H1 (cell line): ENCODE data around the gene GREB1L. TPM values are rescaled to one million over a fixed set of nuclear protein-coding genes. Genes with fewer than 3 reads are reported as not detected.

ENCODE experiments used
- CTCF ChIA-PET: fragments of 300-600 bp; sonication (Branson Sonifier 250); formaldehyde crosslinking; loops from one replicate; lab custom pipeline; 2021; ENCODE audit not compliant: partially characterized antibody; lab: Charles Lee
- POLR2A ChIA-PET: fragments of 300-600 bp; sonication (Branson Sonifier 250); formaldehyde crosslinking; loops from one replicate; lab custom pipeline; 2021; ENCODE audit warnings: inconsistent platforms; ENCODE audit not compliant: partially characterized antibody; lab: Charles Lee
- DNase-seq, 2 experiments: peaks; one replicate each; pipeline versions ENCODE4 v3.0.0 to v3.0.0-alpha.2; 2010 to 2022; ENCODE audit warnings: low spot score in 2 of 2, low read depth in 1 of 2, mixed read lengths in 1 of 2
- FAIRE-seq: peaks from 2 replicates; lab custom pipeline; 2011; peaks lifted over from hg19 to GRCh38; lab: Jason Lieb, UNC
- H2AFZ ChIP-seq: 2 replicates; pipeline ENCODE4 v1.8.1; 2012; ENCODE audit warnings: low read length, inconsistent platforms
- H2AK5ac ChIP-seq: 2 replicates; pipeline ENCODE4 v1.6.1; 2013; ENCODE audit warnings: low read depth, low read length
- H2BK120ac ChIP-seq: replicated peaks from 2 replicates; pipeline ENCODE3; 2013; ENCODE audit warnings: low read depth, low read length, inconsistent platforms
- H2BK12ac ChIP-seq: 2 replicates; pipeline ENCODE4 v1.6.1; 2013; ENCODE audit warnings: low read depth, low read length
- H2BK15ac ChIP-seq: 2 replicates; pipeline ENCODE4 v1.6.1; 2013; ENCODE audit warnings: low read length
- H2BK20ac ChIP-seq: 2 replicates; pipeline ENCODE4 v1.6.1; 2013; ENCODE audit warnings: low read length
- H2BK5ac ChIP-seq: 2 replicates; pipeline ENCODE4 v1.6.1; 2013; ENCODE audit warnings: low read depth, low read length
- H3K14ac ChIP-seq: 2 replicates; pipeline ENCODE4 v1.6.1; 2013; ENCODE audit warnings: inconsistent platforms; ENCODE audit not compliant: insufficient read length
- H3K18ac ChIP-seq: 2 replicates; pipeline ENCODE4 v1.6.1; 2013; ENCODE audit warnings: low read length; ENCODE audit errors: extremely low read depth
- H3K23ac ChIP-seq: 2 replicates; pipeline ENCODE4 v1.6.1; 2013; ENCODE audit warnings: inconsistent platforms; ENCODE audit not compliant: insufficient read length
- H3K23me2 ChIP-seq: 2 replicates; pipeline ENCODE4 v1.6.1; 2013; ENCODE audit warnings: low read depth, low read length
- H3K27ac ChIP-seq: 2 replicates; pipeline ENCODE4 v1.6.1; 2011; ENCODE audit warnings: low read depth, low read length, inconsistent platforms
- H3K27me3 ChIP-seq, 4 experiments: replicated peaks in 1 of 4; 1 replicate in 1 of 4; 2 replicates in 3 of 4; pipeline versions ENCODE4 v1.6.1 to v1.8.1; 2011 to 2013; ENCODE audit warnings: low read length in 3 of 4, mild to moderate bottlenecking in 3 of 4, inconsistent platforms in 2 of 4, mixed read lengths in 2 of 4, moderate library complexity in 1 of 4; ENCODE audit not compliant: control insufficient read depth in 3 of 4, insufficient read depth in 3 of 4; ENCODE audit errors: extremely low read depth in 1 of 4
- H3K36me3 ChIP-seq, 4 experiments: 2 replicates each; pipeline versions ENCODE4 v1.6.1 to v1.8.1; 2011 to 2013; ENCODE audit warnings: mild to moderate bottlenecking in 4 of 4, low read length in 3 of 4, moderate library complexity in 2 of 4, control low read depth in 1 of 4, inconsistent platforms in 1 of 4; ENCODE audit not compliant: insufficient read depth in 4 of 4, control insufficient read depth in 2 of 4
- H3K4ac ChIP-seq: replicated peaks from 2 replicates; pipeline ENCODE3; 2013; ENCODE audit warnings: low read length, low read depth, mixed read lengths, inconsistent platforms; ENCODE audit not compliant: insufficient read length
- H3K4me1 ChIP-seq, 4 experiments: replicated peaks in 1 of 4; 1 replicate in 1 of 4; 2 replicates in 3 of 4; pipeline versions ENCODE4 v1.6.1 to v1.8.1; 2011 to 2013; ENCODE audit warnings: low read length in 3 of 4, inconsistent platforms in 2 of 4, mixed read lengths in 1 of 4; ENCODE audit not compliant: insufficient read depth in 4 of 4, control insufficient read depth in 3 of 4
- H3K4me2 ChIP-seq, 2 experiments: 2 replicates each; pipeline versions ENCODE4 v1.6.1 to v1.8.1; 2011 to 2013; ENCODE audit warnings: low read depth in 2 of 2, low read length in 2 of 2, control low read depth in 1 of 2, inconsistent platforms in 1 of 2, mild to moderate bottlenecking in 1 of 2; ENCODE audit not compliant: insufficient read depth in 1 of 2
- H3K4me3 ChIP-seq, 4 experiments: fragments of 200-600, 300-600 bp in 1 of 4; sonication (generic), shearing (Covaris generic), sonication (Bioruptor Twin) in 1 of 4; 2 replicates each; pipeline versions ENCODE4 v1.5.1 to v1.8.1; 2011 to 2016; ENCODE audit warnings: low read length in 4 of 4, low read depth in 3 of 4, control low read depth in 2 of 4, inconsistent platforms in 2 of 4, mild to moderate bottlenecking in 2 of 4, mixed read lengths in 1 of 4, moderate library complexity in 1 of 4; ENCODE audit not compliant: insufficient read depth in 2 of 4; ENCODE audit errors: extremely low read depth in 1 of 4
- H3K56ac ChIP-seq: replicated peaks from 2 replicates; pipeline ENCODE3; 2013; ENCODE audit warnings: low read depth, mild to moderate bottlenecking, mixed read lengths, low read length, inconsistent platforms; ENCODE audit not compliant: insufficient read length
- H3K79me1 ChIP-seq: 2 replicates; pipeline ENCODE4 v1.6.1; 2013; ENCODE audit warnings: low read depth, low read length, control low read depth
- H3K79me2 ChIP-seq, 2 experiments: 2 replicates each; pipeline versions ENCODE4 v1.6.1 to v1.8.1; 2012 to 2013; ENCODE audit warnings: low read length in 2 of 2, mild to moderate bottlenecking in 2 of 2, inconsistent platforms in 1 of 2; ENCODE audit not compliant: insufficient read depth in 2 of 2, control insufficient read depth in 1 of 2
- H3K9ac ChIP-seq, 4 experiments: replicated peaks in 1 of 4; 1 replicate in 1 of 4; 2 replicates in 3 of 4; pipeline versions ENCODE4 v1.6.1 to v1.8.1; 2011 to 2013; ENCODE audit warnings: low read depth in 3 of 4, low read length in 3 of 4, control low read depth in 2 of 4, mild to moderate bottlenecking in 2 of 4, moderate library complexity in 2 of 4, inconsistent platforms in 1 of 4; ENCODE audit errors: extremely low read depth in 1 of 4
- H3K9me3 ChIP-seq, 2 experiments: 2 replicates each; pipeline versions ENCODE4 v1.6.1 to v1.8.1; 2012 to 2013; ENCODE audit warnings: mild to moderate bottlenecking in 2 of 2, moderate library complexity in 2 of 2, control low read depth in 1 of 2, inconsistent platforms in 1 of 2, low read depth in 1 of 2, low read length in 1 of 2, mixed read lengths in 1 of 2; ENCODE audit not compliant: insufficient read depth in 2 of 2
- H4K20me1 ChIP-seq, 2 experiments: replicated peaks in 1 of 2; 2 replicates each; pipeline versions ENCODE3 to v1.8.1; 2011 to 2013; ENCODE audit warnings: inconsistent platforms in 2 of 2, low read length in 2 of 2, mild to moderate bottlenecking in 1 of 2; ENCODE audit not compliant: insufficient read depth in 2 of 2, control insufficient read depth in 1 of 2
- H4K5ac ChIP-seq: 2 replicates; pipeline ENCODE4 v1.6.1; 2013; ENCODE audit warnings: low read length, low read depth, mixed read lengths, inconsistent platforms; ENCODE audit not compliant: insufficient read length
- H4K8ac ChIP-seq: 2 replicates; pipeline ENCODE4 v1.8.0; 2013; ENCODE audit warnings: mild to moderate bottlenecking, moderate library complexity, low read length, inconsistent platforms; ENCODE audit not compliant: insufficient read depth; ENCODE audit errors: extremely low read depth
- H4K91ac ChIP-seq: replicated peaks from 2 replicates; pipeline ENCODE3; 2013; ENCODE audit warnings: low read length, mixed read lengths, inconsistent platforms; ENCODE audit not compliant: insufficient read length
- ATF3 ChIP-seq: IDR thresholded peaks from 2 replicates; pipeline ENCODE4 v1.6.1; 2011; ENCODE audit warnings: low read depth, mild to moderate bottlenecking, low read length; ENCODE audit not compliant: insufficient read depth
- BRCA1 ChIP-seq: IDR thresholded peaks from 2 replicates; pipeline ENCODE4 v1.6.1; 2012; ENCODE audit warnings: low read depth, low read length, improper control_type of control experiment
- CREB1 ChIP-seq: IDR thresholded peaks from 2 replicates; pipeline ENCODE4 v1.6.1; 2012; ENCODE audit warnings: inconsistent platforms
- CTBP2 ChIP-seq: IDR thresholded peaks from 2 replicates; pipeline ENCODE4 v1.7.0; 2011; ENCODE audit warnings: borderline replicate concordance, mild to moderate bottlenecking, moderate library complexity, mixed read lengths, low read length; ENCODE audit not compliant: insufficient read depth, insufficient read length
- EGR1 ChIP-seq: IDR thresholded peaks from 2 replicates; pipeline ENCODE4 v1.6.1; 2011; ENCODE audit warnings: low read depth, low read length, borderline replicate concordance
- EP300 ChIP-seq, 2 experiments: IDR thresholded peaks; 1 replicate in 1 of 2; 2 replicates in 1 of 2; pipeline ENCODE4 v1.6.1; 2011 to 2012; ENCODE audit warnings: low read depth in 2 of 2, low read length in 2 of 2, mild to moderate bottlenecking in 2 of 2, borderline replicate concordance in 1 of 2, inconsistent platforms in 1 of 2, moderate library complexity in 1 of 2
- KDM1A ChIP-seq: fragments of 200-600, 300-600 bp; sonication (generic); IDR thresholded peaks from 2 replicates; pipeline ENCODE4 v1.7.1; 2016; ENCODE audit warnings: mild to moderate bottlenecking, low read length, borderline replicate concordance
- MAX ChIP-seq: IDR thresholded peaks from 2 replicates; pipeline ENCODE4 v1.6.1; 2012; ENCODE audit warnings: inconsistent platforms
- NRF1 ChIP-seq: IDR thresholded peaks from 2 replicates; pipeline ENCODE4 v1.6.1; 2011; ENCODE audit warnings: mild to moderate bottlenecking, low read depth, low read length, improper control_type of control experiment
- RFX5 ChIP-seq: IDR thresholded peaks from 2 replicates; pipeline ENCODE4 v1.6.1; 2011; ENCODE audit warnings: low read depth, low read length, improper control_type of control experiment, borderline replicate concordance
- SIRT6 ChIP-seq: IDR thresholded peaks from one replicate; pipeline ENCODE4 v1.7.1; 2012; ENCODE audit warnings: low read length, inconsistent platforms
- SIX5 ChIP-seq: IDR thresholded peaks from 2 replicates; pipeline ENCODE4 v1.6.1; 2011; ENCODE audit warnings: mild to moderate bottlenecking, low read depth, low read length
- SP4 ChIP-seq: IDR thresholded peaks from 2 replicates; pipeline ENCODE4 v1.6.1; 2012; ENCODE audit warnings: low read length, inconsistent platforms
- TEAD4 ChIP-seq: IDR thresholded peaks from 2 replicates; pipeline ENCODE4 v1.6.1; 2012; ENCODE audit warnings: low read depth, low read length, inconsistent platforms, mixed read lengths
- WGBS, 2 experiments: shearing (Covaris generic) in 1 of 2; methylation state at CpG; one replicate each; pipeline versions ENCODE4 v1.1.6 to v1.1.7; 2013 to 2015; ENCODE audit warnings: low lambda C conversion rate in 2 of 2, mixed read lengths in 2 of 2, inconsistent platforms in 1 of 2, low coverage in 1 of 2, missing lambda C conversion rate in 1 of 2; ENCODE audit not compliant: insufficient replicate concordance in 2 of 2, insufficient coverage in 1 of 2, insufficient read length in 1 of 2; ENCODE audit errors: extremely low coverage in 1 of 2, missing lambda C conversion rate in 1 of 2; 5-methylcytosine and 5-hydroxymethylcytosine counted together
- polyA plus RNA-seq, 7 experiments: library from polyadenylated mRNA; depleted of rRNA in 3 of 7; stranded (reverse) in 5 of 7; unstranded in 2 of 7; fragments of >200 nt in 5 of 7; fragments of 200-250 nt in 2 of 7; gene quantifications; 1 replicate in 5 of 7; 2 replicates in 1 of 7; 4 replicates in 1 of 7; pipeline versions ENCODE4 v1.2.1 to v1.2.3, GENCODE V29; 2011 to 2013; ENCODE audit warnings: missing spikeins in 2 of 7, mixed read lengths in 2 of 7
- total RNA-seq: library from RNA; stranded (reverse); fragmentation: NEBNext Ultra II Directional; extraction: Animal tissue kit (Norgen Biotek cat#: 25700); gene quantifications from 2 replicates; pipeline ENCODE4 v1.2.1, GENCODE V29; 2021

GREB1L gene
- total and polyA plus RNA-seq, 2 of the 8 experiments (the other 6 are each of a cell fraction or from before 2014, with no cell fraction given): 0.34 to 1.6 TPM

GRCh38 chr18:21369146-21369545 is 127.1 kb downstream of the GREB1L start:
- H3K27me3 ChIP-seq: no peaks in the 10 kb centered on the region
- H4K5ac ChIP-seq: no peak overlapping the region
- H2BK12ac ChIP-seq: no peak overlapping the region
- no peak overlapping the region for H3K4me2 ChIP-seq
- no peak overlapping the region for H3K14ac ChIP-seq
- no peaks in the 10 kb centered on the region for H3K79me1 ChIP-seq
- H4K8ac ChIP-seq: no peak overlapping the region
- no peaks in the 10 kb centered on the region for H3K23me2 ChIP-seq
- H3K23ac ChIP-seq: no peak overlapping the region
- no peak overlapping the region for H2BK120ac ChIP-seq
- H3K9ac ChIP-seq: no peak overlapping the region; a peak in 1 of 7 replicates
- no peak for DNase-seq
- POLR2A ChIA-PET: no interaction called here
- no peak overlapping the region for H3K56ac ChIP-seq
- H3K27ac ChIP-seq: no peak overlapping the region
- H2BK15ac ChIP-seq: no peak overlapping the region
- H3K4ac ChIP-seq: no peak overlapping the region
- peak; percentile 39 for FAIRE-seq
- no peaks in the 10 kb centered on the region for H3K79me2 ChIP-seq
- no peak overlapping the region for H2BK5ac ChIP-seq
- H2AK5ac ChIP-seq: no peak overlapping the region
- no peak overlapping the region for H2AFZ ChIP-seq
- no peaks in the 10 kb centered on the region for H4K20me1 ChIP-seq
- CTCF ChIA-PET: no interaction called here
- no peak overlapping the region for H3K4me3 ChIP-seq
- no peak overlapping the region for H2BK20ac ChIP-seq
- H3K18ac ChIP-seq: 0 out of 2 replicates have a peak overlapping the region, but pooled peaks have one; percentile 6
- WGBS, 2 experiments: 60% methylated on average over 4 of the region's 4 CpGs; no CpG with 5 or more reads in 1 of the 2 experiments
- H4K91ac ChIP-seq: no peak overlapping the region
- H3K9me3 ChIP-seq: no peaks in the 10 kb centered on the region
- no peaks in the 10 kb centered on the region for H3K36me3 ChIP-seq
- peaks cover 0 to 7% (median 5%) of the 10 kb centered on the region in 4 experiments; a peak in 3 of 7 replicates for H3K4me1 ChIP-seq
- TF ChIP-seq SP4: no peak
- no peak for TF ChIP-seq RFX5
- TF ChIP-seq NRF1: no peak
- no peak for TF ChIP-seq SIX5
- TF ChIP-seq MAX: no peak
- no peak for TF ChIP-seq BRCA1
- no peak for TF ChIP-seq SIRT6
- TF ChIP-seq TEAD4: no peak
- no peak for TF ChIP-seq KDM1A
- no peak for TF ChIP-seq CREB1
- no peak for TF ChIP-seq CTBP2
- TF ChIP-seq ATF3: no peak
- no peak for TF ChIP-seq EP300 (IDR thresholded peaks at IDR 0.05; ENCODE audit: borderline replicate concordance in 1 of 2, low read depth in 2 of 2, low read length in 2 of 2)
- no peak for TF ChIP-seq EGR1
